Mammary epithelial cell (primary cell): ENCODE data around the gene ANKRD10.

Experiments
- CTCF ChIP-seq, 2 donors: IDR thresholded peaks in 1 of 2; conservative IDR thresholded peaks in 1 of 2; 2 replicates each; pipeline ENCODE4 v1.5.1; 2011 to 2012; ENCODE audit warnings: inconsistent platforms in 2 of 2, low read length in 2 of 2, mild to moderate bottlenecking in 2 of 2, control low read depth in 1 of 2, low read depth in 1 of 2; ENCODE audit not compliant: insufficient read depth in 1 of 2; ENCODE audit errors: extremely low read depth in 1 of 2
- EZH2 ChIP-seq: IDR thresholded peaks from 2 replicates; pipeline ENCODE4 v1.6.1; 2012; ENCODE audit warnings: low read length, inconsistent platforms, borderline replicate concordance

GRCh38 chr13:110873639-110874507 lies 41.0 kb downstream of the ANKRD10 start:
- TF ChIP-seq CTCF (conservative IDR thresholded peaks at IDR 0.05 in 1 of 2, IDR thresholded peaks at IDR 0.05 in 1 of 2; ENCODE audit: extremely low read depth in 1 of 2, insufficient read depth in 1 of 2, low read depth in 1 of 2, low read length in 2 of 2): no peak
- no peak for TF ChIP-seq EZH2
